Measurements from ENCODE around the gene UBTF.
A peak's percentile ranks its signal among the peaks of the same experiment; 100 is the strongest.
"Not testable (repeated sequence)": the region's sequence is repeated elsewhere in the genome, so short reads cannot be mapped to it uniquely, and the experiment has no call there.

The UBTF gene

DNA sequence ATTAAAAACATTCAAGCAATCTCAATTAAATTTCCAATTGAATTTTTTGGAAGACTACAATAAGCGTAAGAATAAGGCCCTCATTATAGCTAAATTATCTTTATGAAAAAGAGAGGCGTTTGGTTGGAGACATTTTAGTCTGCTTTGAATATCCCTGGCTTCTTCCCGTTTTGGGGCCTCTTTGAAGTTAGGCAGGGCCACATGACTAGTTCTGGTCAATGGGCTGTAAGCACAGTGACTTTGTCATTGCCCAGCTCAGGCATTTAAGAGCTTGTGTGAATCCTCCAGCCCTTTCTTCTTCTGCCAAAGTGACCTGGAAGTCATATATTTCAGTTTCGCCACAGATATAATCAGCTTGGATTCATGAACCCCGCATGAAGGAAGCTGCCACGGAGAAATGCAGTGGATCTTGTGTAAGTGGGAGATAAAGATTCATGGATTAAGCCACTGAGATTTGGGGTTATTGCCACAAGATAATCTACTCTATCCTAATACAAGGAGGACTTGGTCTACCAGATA is 21.7 kb upstream of the UBTF start:
- no peak for DNase-seq

DNA sequence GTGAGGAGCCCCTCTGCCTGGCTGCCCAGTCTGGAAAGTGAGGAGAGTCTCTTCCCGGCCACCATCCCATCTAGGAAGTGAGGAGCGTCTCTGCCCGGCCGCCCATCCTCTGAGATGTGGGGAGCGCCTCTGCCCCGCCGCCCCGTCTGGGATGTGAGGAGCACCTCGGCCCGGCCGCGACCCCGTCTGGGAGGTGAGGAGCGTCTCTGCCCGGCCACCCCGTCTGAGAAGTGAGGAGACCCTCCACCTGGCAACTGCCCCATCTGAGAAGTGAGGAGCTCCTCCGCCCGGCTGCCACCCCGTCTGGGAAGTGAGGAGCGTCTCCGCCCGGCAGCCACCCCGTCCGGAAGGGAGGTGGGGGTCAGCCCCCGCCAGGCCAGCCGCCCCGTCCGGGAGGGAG is 18.4 kb upstream of the UBTF start:
- DNase-seq: not testable (repeated sequence)

GRCh38 chr17:44236444-44236991 is 17.0 kb upstream of the UBTF start:
- DNase-seq: no peak

DNA sequence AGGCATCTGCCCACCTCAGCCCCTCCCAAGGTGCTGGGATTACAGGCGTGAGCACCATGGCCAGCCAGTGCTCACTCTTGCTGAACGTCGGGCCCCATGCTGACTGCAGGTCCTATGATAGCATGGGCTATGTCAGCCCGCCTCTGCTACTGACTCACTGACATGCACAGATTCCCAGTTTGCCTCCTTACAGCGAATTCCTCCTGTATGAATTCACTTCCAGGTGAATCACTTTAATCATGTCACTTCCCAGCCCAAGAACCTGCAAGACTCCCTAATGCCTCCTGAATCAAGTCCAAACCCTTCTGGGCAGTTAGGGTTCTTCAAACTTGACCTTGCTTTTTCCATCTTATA is 16.1 kb upstream of the UBTF start:
- DNase-seq: no peak

GRCh38 chr17:44233582-44233981 is 14.1 kb upstream of the UBTF start:
- DNase-seq: no peak

DNA sequence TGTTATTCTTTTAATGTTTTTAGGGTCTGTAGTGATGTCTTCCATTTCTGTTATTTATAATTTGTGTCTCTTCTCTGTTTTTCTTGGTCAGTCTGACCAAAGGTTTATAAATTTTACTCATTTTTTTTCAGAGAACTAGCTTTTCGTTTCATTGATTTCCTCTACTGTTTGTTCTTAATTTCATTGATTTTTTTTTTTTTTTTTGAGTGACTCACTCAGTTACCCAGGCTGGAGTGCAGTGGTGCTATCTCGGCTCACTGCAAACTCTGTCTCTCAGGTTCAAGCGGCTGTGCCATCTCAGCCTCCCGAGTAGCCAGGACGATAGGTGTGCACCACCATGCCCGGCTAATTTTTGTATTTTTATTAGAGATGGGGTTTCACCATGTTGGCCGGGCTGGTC is 12.6 kb upstream of the UBTF start:
- no peak for DNase-seq

DNA sequence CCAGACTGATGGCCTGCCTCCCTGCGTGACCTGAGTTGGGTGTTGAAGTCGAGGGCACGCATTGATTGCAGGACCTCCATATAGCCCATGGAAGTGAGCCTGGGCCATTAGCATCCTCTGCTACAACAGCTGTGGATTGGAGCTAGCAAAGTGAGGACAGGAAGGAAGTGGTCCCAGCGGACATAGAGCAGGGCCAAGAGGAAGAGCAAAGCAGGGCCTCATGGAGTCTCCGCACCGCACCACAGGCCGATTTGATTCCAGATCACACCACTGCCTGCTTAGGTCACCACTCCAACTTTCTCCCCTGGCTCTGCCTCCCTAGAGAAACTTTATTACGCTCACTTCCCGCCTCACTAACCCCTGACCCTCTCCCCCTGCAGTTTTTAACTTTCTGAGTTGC is 10.7 kb upstream of the UBTF start:
- no peak for DNase-seq

DNA sequence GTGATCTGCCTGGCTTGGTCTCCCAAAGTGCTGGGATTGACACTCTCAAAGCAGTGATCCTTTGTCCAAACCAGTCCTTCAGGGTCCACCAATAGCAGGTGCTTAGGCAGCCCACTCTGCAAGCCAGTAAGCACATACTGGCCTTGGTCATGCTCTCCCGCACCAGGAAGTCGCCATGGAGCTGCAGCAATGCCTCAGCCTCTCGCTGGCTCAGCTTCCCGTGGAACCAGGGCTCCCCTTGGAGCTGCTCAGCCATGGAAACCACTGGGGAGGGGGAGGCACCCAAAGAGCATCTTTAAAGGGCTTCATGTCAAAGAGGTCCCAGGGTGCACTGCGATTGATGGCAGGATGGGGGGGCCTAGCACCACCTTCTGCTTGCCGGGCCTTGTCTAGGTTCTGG is 9.6 kb upstream of the UBTF start:
- DNase-seq: no peak

DNA sequence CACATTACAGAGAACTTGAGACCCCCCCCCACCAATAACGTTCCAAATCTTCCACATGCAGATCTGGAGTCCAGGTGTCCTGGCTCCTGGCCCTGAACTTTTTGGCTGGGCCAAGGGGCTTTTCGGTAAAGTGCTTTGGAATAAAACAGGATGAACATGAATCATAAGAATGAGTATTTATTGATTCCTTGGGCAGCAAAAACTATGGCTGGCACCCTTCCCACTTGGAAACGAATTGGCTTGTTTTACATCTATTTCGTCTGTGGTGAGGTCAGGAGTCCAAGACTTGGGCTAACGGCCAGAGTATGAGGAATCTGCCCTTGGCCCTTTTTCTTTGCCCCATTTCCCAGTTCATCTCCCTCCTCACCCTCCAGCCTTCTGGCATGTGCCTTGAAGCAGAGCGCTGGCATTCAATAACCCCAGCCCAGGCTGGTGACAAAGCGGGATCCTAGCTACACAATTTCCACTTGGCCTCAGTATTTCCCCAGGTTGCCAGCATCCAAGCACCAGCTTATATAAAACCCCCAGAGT is 4.1 kb upstream of the UBTF start:
- no peak for DNase-seq

DNA sequence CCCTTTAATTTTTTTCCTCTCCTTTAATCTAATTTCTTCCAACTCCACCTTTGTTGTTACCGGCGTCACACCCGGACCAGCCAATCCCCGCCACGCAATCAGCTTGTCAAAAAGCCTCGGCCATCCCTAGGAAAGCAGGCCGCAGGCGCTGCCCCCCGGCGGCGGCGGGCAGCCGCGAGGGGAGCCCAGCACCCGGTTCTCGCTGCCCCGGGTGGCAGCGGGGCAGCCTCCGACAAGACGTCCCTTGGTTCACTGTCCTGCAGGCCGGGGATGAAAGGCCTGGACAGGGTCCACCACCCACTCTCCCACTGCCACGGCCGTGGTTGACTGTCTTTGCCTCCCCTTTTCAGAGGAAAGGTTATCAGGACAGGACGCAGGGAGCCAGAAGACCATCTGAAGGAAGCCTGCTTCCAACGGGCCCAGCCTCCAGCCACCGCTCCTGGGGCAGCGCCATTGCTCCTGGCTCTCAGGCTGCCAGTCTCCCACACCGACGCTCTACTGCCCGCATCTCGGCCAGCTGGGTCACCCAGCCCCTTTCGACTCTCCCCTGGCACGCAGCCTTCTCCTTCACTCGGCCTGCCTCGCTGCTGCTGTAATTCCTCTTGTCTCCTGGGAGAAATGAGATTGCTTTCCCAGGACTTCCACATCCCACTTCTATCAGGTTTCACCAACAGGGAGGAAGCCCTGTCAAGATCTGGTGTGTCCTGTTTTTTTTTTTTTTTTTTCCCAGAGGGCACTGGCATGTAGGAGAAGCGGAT is 2.8 kb upstream of the UBTF start:
- DNase-seq: peak; percentile 51

DNA sequence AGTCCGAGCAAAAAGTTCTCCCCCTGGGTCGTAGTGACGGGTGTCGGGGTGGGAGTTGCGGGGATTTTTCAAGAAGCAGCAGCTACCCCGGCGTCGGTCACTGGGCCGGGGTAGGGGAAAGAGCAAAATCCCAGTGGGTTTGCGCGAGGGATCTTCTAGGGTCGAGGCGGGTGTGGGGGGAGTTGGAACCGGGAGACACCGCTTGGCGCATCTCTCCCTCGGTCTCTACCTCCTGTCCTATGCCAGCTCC is 2.3 kb upstream of the UBTF start:
- no peak for DNase-seq

GRCh38 chr17:44221084-44221861 is 1.8 kb upstream of the UBTF start:
- DNase-seq: peak; percentile 30

DNA sequence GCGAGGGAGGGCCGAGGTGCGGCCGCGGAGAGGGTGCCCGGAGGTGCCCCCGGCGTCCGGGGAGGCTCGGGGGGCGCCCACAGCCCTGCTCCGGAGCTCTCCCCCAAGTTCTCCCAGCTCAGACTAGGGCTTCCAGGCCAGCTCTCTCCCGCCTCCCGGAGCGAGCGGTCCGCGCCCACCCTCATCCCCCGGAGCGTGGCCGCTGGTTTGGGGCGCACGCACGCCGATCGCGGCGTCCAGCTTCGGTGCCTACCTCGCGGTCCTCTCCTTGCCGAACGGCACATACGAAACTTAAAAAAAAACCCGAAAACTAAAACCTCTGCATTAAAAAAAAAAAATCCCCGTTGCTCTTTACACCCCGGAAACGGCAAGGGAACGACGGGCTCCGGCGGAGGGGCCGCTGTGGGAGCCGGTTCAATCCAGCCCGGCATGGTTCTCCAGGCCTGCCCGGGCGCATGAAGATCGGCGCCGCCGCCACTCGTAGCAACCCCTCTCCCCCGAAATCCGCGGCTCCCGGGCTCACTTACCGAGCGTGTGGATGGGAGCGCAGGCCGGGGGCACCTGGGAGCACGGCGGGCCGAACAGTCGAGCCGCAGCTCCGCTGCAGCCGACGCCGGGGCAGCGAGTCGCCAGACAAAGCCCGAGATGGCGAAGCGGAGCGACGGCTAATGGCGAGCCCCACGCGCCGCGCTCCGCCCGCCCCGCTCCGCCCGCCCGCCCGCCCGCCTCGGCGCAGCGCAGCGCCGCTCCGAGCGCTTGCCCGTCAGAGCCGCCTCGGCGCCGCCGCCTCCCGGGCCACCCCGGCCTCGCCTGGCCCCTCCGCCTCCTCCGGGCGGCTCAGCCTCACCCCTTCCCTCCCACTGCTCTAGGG is 973 bp upstream of the UBTF start:
- DNase-seq: no peak

DNA sequence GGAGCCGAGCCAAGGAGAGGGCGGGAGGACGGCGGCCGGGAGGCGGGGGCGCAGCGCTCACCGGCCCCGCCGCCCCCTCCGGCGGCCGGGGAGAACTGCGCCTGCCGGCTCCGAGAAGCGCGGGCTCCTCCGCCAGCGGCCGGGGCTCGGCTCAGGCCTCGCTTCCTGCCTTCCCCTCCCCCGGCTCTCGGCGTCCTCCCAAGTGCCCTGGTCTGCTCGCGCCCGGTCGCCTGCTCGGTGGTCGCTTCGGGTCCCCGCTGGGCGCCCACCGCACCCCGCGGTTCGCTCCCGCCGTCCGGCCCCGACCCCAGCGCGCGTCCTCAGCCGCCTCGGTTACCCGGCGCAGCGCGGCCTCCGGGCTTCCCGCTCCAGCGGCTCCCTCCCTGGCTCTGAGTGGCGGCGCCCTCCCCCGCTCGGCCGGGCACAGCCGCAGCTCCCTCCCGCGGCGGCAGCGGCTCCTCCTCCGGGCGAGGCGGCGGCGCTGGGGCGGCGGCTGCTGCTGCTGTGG is 313 bp downstream of the UBTF start:
- DNase-seq: no peak

DNA sequence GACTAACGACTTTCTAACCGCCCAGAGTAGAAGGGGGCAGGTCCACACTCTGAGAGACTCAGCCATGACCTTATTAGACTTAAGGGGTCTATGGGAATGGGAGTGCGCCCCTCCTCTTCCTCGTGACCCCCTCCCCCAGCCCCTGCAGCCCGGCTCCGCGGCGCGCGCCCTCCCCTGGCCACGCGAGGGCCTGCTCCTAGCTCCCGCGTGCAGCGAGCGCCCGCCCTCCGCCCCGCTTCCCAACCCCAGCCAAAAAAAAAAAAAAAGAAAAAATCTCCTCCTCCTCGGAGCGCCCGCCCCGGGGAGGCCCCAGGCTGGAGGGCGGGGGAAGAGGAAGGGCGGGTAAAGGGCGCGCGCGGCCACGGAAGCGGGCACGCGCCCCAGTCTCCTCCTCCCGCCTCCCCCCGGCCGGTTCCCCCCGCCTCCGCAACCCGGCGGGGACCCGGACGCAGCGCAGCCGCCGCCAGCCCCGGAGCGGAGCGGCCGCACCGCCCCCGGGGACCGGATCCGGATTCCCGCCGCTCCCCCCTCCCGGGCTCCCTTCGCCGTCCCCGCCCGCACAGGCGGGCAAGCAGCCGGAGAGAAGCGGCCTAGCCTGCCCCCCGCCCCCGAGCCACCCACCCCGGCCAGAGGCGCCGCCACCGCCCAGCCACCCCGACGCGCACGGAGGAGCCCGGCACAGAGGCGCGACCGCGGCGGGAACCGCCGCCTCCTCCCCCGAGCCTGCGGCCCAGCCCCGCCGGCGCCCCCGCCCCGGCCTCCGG is 949 bp downstream of the UBTF start:
- DNase-seq: peak; percentile 77

DNA sequence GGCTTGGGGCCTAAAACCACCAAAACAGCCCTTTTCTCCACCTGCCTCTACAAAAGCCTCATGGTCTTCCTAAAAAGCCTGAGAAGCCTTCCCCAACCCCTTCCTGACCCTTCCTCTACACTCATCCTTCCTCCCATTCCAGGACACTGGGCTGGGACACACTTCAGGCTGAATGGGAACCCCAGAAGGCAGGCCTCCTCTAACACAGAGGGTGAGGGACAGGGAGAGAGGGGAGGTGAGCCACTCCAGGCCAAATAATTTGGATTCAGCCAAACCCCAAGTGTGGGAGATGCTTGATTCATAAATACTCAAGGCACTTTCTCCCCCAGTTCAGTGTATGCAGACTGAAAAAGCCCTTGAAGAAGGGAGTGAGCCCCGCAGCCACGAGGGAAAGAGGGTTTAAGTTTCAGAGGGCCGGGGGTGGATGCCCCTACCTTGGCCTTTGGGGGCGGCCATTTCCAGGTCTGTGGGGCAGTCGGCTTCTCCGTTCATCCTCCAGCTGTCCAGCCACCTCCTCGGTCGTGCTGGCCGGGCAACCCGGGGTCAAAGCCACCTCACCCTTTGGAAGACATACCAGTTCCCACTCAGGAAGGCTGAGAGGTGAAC is 1.6 kb downstream of the UBTF start:
- no peak for DNase-seq

- no peak for DNase-seq
These were observed 2.8 kb downstream of the UBTF start for GRCh38 chr17:44216694-44217093.

DNA sequence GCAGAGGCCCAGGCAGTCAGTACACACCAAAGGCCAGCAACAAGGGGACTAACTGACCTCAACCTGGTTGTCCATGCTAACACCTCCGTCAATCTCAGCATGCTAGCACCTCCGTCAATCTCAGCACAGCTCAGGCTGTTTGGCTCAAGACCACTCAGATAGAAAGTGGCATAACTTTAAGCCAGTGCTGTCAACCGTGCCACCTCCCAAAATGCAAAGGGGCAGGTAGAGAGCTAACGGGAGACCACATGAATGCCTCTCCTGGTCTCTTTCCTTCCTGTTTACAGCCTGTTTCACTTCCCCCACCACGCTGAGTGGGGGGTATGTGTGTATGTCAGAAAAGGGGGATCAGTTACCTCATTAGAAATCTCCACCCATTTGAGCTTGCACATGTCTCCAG is 3.3 kb downstream of the UBTF start:
- DNase-seq: no peak

DNA sequence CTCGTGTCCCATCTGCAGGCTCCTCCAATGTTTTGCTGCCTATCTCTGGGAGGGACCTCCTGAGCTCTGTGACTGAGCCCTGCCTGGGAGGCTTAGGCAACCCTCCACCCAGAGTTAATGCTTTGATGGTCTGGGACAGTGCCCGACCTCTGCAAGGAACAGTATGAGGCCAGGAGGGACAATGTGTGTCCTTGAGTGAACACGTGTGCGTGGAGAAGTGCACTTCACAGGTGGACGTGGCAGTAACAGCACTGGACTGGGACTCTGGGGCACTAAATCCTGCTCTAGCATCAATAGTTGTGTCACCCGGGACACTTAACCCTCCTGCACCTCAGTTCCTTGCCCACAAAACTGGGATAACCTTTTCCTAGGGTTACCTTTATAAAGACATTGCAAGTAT is 4.6 kb downstream of the UBTF start:
- no peak for DNase-seq

DNA sequence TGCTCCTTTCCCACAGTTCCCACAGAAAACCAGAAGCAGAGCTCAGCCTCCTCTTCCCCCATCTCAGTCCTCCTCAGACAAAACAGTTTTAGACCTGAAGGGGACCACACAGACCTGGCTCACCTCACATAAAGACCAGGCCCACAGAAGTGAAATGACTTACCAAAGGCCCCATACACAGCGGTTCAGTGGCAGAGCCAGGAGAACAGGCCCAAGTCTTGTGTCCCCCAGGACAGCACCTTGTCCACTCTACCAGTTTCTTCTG is 5.3 kb downstream of the UBTF start:
- DNase-seq: no peak

DNA sequence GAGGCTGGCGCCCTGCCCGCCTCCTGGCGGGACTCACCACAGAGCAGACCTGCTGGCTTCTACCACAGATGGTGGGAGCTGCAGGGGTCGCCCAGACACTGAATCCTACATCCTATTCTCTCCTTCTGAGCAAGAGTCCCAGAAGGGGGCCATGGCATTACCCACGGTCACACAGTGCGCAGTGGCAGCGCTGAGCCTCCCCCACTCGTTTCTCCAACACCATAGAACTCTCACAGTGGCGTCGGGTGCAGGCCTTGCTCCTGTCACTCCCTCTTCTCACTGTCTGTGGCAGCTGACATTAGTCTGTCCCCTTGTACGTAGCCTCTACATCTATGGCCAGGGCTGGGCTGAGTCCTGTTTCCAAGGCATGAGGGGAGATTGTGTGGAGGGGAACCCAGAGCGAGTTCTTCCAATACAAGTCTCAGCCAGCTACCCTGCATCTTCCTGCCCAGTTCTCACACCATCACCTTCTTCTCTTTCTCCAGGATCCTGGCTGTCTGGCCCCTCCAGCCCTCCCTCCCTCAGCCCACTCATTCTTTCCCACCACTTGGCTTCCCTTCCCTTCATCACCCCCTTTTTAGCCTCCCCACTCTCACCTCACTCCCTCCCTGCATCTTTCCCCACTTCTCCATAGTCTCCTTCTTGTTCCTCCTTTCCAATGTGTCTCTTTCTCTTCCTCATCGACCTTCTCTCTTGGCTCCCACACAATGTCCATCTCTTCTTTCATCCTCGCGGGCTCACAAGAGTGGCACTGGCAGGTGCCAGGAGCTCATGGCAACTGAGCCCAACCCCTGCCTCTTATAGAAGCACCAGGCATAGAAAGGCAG is 5.9 kb downstream of the UBTF start:
- no peak for DNase-seq
